ENCODE measurements around the gene XPO5.

DNA sequence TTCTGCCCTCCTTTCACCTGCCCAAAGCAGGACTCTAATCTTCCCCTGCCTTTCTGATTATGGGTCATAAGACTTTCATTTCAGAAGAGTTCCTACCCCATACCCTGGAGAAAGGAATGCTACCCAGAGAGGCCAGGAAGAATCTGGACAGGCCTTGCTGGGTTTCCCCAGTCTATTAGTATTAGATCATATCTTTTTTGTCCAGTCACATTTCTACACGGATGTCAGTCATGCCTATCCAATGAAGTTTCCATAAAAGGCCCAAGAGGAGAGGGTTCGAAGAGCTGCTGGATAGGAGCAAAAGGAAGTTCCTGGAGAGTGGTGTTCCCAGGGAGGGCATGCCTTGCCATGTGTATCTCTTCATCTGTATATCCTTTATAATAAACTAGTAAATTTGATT lies 3.3 kb upstream of the XPO5 start:
- TF ChIP-seq POLR2AphosphoS5 (IDR thresholded peaks at IDR 0.05; ENCODE audit: low read depth), result no peak
- TF ChIP-seq, protein P1, sequence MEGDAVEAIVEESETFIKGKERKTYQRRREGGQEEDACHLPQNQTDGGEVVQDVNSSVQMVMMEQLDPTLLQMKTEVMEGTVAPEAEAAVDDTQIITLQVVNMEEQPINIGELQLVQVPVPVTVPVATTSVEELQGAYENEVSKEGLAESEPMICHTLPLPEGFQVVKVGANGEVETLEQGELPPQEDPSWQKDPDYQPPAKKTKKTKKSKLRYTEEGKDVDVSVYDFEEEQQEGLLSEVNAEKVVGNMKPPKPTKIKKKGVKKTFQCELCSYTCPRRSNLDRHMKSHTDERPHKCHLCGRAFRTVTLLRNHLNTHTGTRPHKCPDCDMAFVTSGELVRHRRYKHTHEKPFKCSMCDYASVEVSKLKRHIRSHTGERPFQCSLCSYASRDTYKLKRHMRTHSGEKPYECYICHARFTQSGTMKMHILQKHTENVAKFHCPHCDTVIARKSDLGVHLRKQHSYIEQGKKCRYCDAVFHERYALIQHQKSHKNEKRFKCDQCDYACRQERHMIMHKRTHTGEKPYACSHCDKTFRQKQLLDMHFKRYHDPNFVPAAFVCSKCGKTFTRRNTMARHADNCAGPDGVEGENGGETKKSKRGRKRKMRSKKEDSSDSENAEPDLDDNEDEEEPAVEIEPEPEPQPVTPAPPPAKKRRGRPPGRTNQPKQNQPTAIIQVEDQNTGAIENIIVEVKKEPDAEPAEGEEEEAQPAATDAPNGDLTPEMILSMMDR (conservative IDR thresholded peaks at IDR 0.05; ENCODE audit: low read depth in 2 of 2), result no peak
